Smooth muscle cell (in vitro differentiated cells): Measurements from ENCODE around the gene SUSD4. TPM values are rescaled to one million over a fixed set of nuclear protein-coding genes. Genes with fewer than 3 reads are reported as not detected.

Source experiments
- DNase-seq: peaks from one replicate; lab custom pipeline; 2025; ENCODE audit not compliant: unreplicated experiment; lab: John Stamatoyannopoulos, UW
- H2AFZ ChIP-seq: fragments of 200-600 bp; sonication (generic); 2 replicates; pipeline ENCODE4 v1.6.0; 2016; ENCODE audit warnings: antibody characterized with exemption, low read depth, mild to moderate bottlenecking
- H3F3A ChIP-seq: fragments of 200-600 bp; sonication (generic); 2 replicates; pipeline ENCODE4 v1.6.0; 2017; ENCODE audit warnings: antibody characterized with exemption, low read depth
- H3K27ac ChIP-seq: fragments of 200-600 bp; sonication (generic); 2 replicates; pipeline ENCODE4 v1.5.1; 2016; ENCODE audit warnings: low read depth, mild to moderate bottlenecking
- H3K27me3 ChIP-seq: fragments of 200-600 bp; sonication (generic); 2 replicates; pipeline ENCODE4 v1.6.1; 2016; ENCODE audit warnings: low read depth, mild to moderate bottlenecking
- H3K36me3 ChIP-seq: fragments of 200-600 bp; sonication (generic); 2 replicates; pipeline ENCODE4 v1.5.1; 2016; ENCODE audit warnings: low read depth
- H3K4me1 ChIP-seq: fragments of 200-600 bp; sonication (generic); 2 replicates; pipeline ENCODE4 v1.5.1; 2016; ENCODE audit warnings: low read depth
- H3K4me2 ChIP-seq: fragments of 200-600 bp; sonication (generic); 2 replicates; pipeline ENCODE4 v1.6.0; 2016; ENCODE audit warnings: mild to moderate bottlenecking
- H3K4me3 ChIP-seq: fragments of 200-600 bp; sonication (generic); 2 replicates; pipeline ENCODE4 v1.5.1; 2016; ENCODE audit warnings: mild to moderate bottlenecking
- H3K79me2 ChIP-seq: fragments of 200-600 bp; sonication (generic); 2 replicates; pipeline ENCODE4 v1.6.0; 2016; ENCODE audit warnings: low read depth, mild to moderate bottlenecking
- H3K9ac ChIP-seq: fragments of 200-600 bp; sonication (generic); 2 replicates; pipeline ENCODE4 v1.6.0; 2016; ENCODE audit warnings: low read depth
- H3K9me3 ChIP-seq: fragments of 200-600 bp; sonication (generic); replicated peaks from 2 replicates; pipeline ENCODE4 v1.5.1; 2016; ENCODE audit warnings: low read depth
- H4K20me1 ChIP-seq: fragments of 200-600 bp; sonication (generic); 2 replicates; pipeline ENCODE4 v1.6.0; 2016; ENCODE audit warnings: low read depth
- CTCF ChIP-seq: fragments of 200-600 bp; sonication (generic); IDR thresholded peaks from 2 replicates; pipeline ENCODE4 v1.5.1; 2017; ENCODE audit warnings: borderline replicate concordance, mild to moderate bottlenecking, antibody characterized with exemption; ENCODE audit not compliant: insufficient read depth, poor library complexity, severe bottlenecking
- WGBS: methylation state at CpG from one replicate; pipeline ENCODE4 v1.1.7; 2016; ENCODE audit warnings: low lambda C conversion rate; 5-methylcytosine and 5-hydroxymethylcytosine counted together
- polyA plus RNA-seq: library from polyadenylated mRNA; unstranded; fragments of >200 nt; fragmentation: Nextera tagmentation; extraction: Ambion mirVana; gene quantifications from 2 replicates; pipeline ENCODE4 v1.2.1, GENCODE V29; 2016
- total RNA-seq: library from RNA; depleted of rRNA; stranded (reverse); fragments of >200 nt; gene quantifications from 2 replicates; pipeline ENCODE4 v1.2.3, GENCODE V29; 2014

The SUSD4 gene
- total and polyA plus RNA-seq, 2 experiments from 2014 or later: 4.5 to 5.1 TPM

GRCh38 chr1:223338811-223339746 lies 24.9 kb downstream of the SUSD4 start:
- Histone ChIP-seq H3K36me3 (no peaks in the 10 kb centered on the region), H3F3A (no peaks in the 10 kb centered on the region), H2AFZ (no peak overlapping the region), H4K20me1 (no peaks in the 10 kb centered on the region), H3K9me3 (no peaks in the 10 kb centered on the region), H3K27ac (no peak overlapping the region), H3K4me2 (no peak overlapping the region), H3K4me1 (peaks cover 18% of the 10 kb centered on the region), H3K9ac (no peak overlapping the region), H3K4me3 (no peak overlapping the region), H3K79me2 (no peaks in the 10 kb centered on the region), H3K27me3 (no peaks in the 10 kb centered on the region)
- no peak for DNase-seq
- TF ChIP-seq CTCF: no peak
- WGBS: 85% methylated on average over 12 of the region's 12 CpGs

GRCh38 chr1:223337174-223337869 lies 26.7 kb downstream of the SUSD4 start:
- no peaks in the 10 kb centered on the region for H3K36me3 ChIP-seq
- WGBS: 87% methylated on average over 6 of the region's 6 CpGs
- no peak for TF ChIP-seq CTCF
- H3K4me3 ChIP-seq: no peak overlapping the region
- H3K27ac ChIP-seq: no peak overlapping the region
- H3F3A ChIP-seq: no peaks in the 10 kb centered on the region
- H3K4me1 ChIP-seq: peaks cover 18% of the 10 kb centered on the region
- H3K9me3 ChIP-seq: no peaks in the 10 kb centered on the region
- no peaks in the 10 kb centered on the region for H3K79me2 ChIP-seq
- no peak overlapping the region for H3K4me2 ChIP-seq
- DNase-seq: no peak
- H4K20me1 ChIP-seq: no peaks in the 10 kb centered on the region
- H3K27me3 ChIP-seq: no peaks in the 10 kb centered on the region
- no peak overlapping the region for H2AFZ ChIP-seq
- H3K9ac ChIP-seq: no peak overlapping the region

GRCh38 chr1:223334156-223334555 lies 29.8 kb downstream of the SUSD4 start:
- Histone ChIP-seq H3K4me1 (no peaks in the 10 kb centered on the region), H3K9me3 (no peaks in the 10 kb centered on the region), H3F3A (no peaks in the 10 kb centered on the region), H3K4me3 (no peak overlapping the region), H4K20me1 (no peaks in the 10 kb centered on the region), H3K27ac (no peak overlapping the region), H3K9ac (no peak overlapping the region), H3K79me2 (no peaks in the 10 kb centered on the region), H3K4me2 (no peak overlapping the region), H2AFZ (no peak overlapping the region), H3K36me3 (no peaks in the 10 kb centered on the region), H3K27me3 (no peaks in the 10 kb centered on the region)
- no peak for TF ChIP-seq CTCF
- 93% methylated on average over 2 of the region's 2 CpGs for WGBS
- no peak for DNase-seq
